GM19025 (cell line): ENCODE results near the gene XYLT1.

Experiments used
- ATAC-seq: cut with Tn5 transposase; IDR thresholded peaks from one replicate; pipeline ENCODE4 v1.9.1; 2021; ENCODE audit warnings: mild to moderate bottlenecking, low read depth, moderate library complexity; ENCODE audit not compliant: unreplicated experiment

XYLT1 gene

GRCh38 chr16:17244872-17245551 is 225.7 kb downstream of the XYLT1 start:
- ATAC-seq: no peak

- no peak for ATAC-seq
Observed at GRCh38 chr16:17241264-17241835, 229.4 kb downstream of the XYLT1 start.

GRCh38 chr16:17238285-17239028 is 232.3 kb downstream of the XYLT1 start:
- no peak for ATAC-seq

- ATAC-seq: no peak
Observed at GRCh38 chr16:17237350-17237944, 233.3 kb downstream of the XYLT1 start.

GRCh38 chr16:17235147-17235815 is 235.5 kb downstream of the XYLT1 start:
- no peak for ATAC-seq

- no peak for ATAC-seq
Observed at GRCh38 chr16:17233318-17234002, 237.3 kb downstream of the XYLT1 start.

- ATAC-seq: no peak
Observed at GRCh38 chr16:17232487-17232886, 238.3 kb downstream of the XYLT1 start.

- ATAC-seq: no peak
Observed at GRCh38 chr16:17231972-17232371, 238.8 kb downstream of the XYLT1 start.

- no peak for ATAC-seq
Observed at GRCh38 chr16:17230932-17231581, 239.7 kb downstream of the XYLT1 start.

GRCh38 chr16:17229766-17230165 is 241.0 kb downstream of the XYLT1 start:
- no peak for ATAC-seq

GRCh38 chr16:17229131-17229530 is 241.6 kb downstream of the XYLT1 start:
- ATAC-seq: no peak

GRCh38 chr16:17228708-17229055 is 242.1 kb downstream of the XYLT1 start:
- ATAC-seq: no peak

- no peak for ATAC-seq
Observed at GRCh38 chr16:17228048-17228707, 242.6 kb downstream of the XYLT1 start.

- ATAC-seq: no peak
Observed at GRCh38 chr16:17227278-17227677, 243.5 kb downstream of the XYLT1 start.

- no peak for ATAC-seq
Observed at GRCh38 chr16:17225541-17225940, 245.2 kb downstream of the XYLT1 start.

- ATAC-seq: no peak
Observed at GRCh38 chr16:17224879-17225281, 245.9 kb downstream of the XYLT1 start.

GRCh38 chr16:17224350-17224749 is 246.4 kb downstream of the XYLT1 start:
- ATAC-seq: no peak

- no peak for ATAC-seq
Observed at GRCh38 chr16:17223576-17223975, 247.2 kb downstream of the XYLT1 start.

GRCh38 chr16:17222871-17223401 is 247.8 kb downstream of the XYLT1 start:
- no peak for ATAC-seq
